Pancreas (tissue), 10 donors: ENCODE data around the gene STAT6. TPM values are rescaled to one million over a fixed set of nuclear protein-coding genes. Genes with fewer than 3 reads are reported as not detected.

Experiments
- ATAC-seq, 4 donors: fragments of 200-7000 bp; cut with Tn5 transposase; one replicate each; pipeline versions ENCODE4 v1.8.0 to v1.9.1; 2020; ENCODE audit warnings: mild to moderate bottlenecking in 4 of 4, moderate library complexity in 4 of 4
- DNase-seq, 6 donors: peaks; one replicate each; pipeline ENCODE4 v3.0.0-alpha.2; 2020
- FAIRE-seq: peaks from 2 replicates; lab custom pipeline; 2012; peaks lifted over from hg19 to GRCh38; lab: Jason Lieb, UNC
- H3K27ac ChIP-seq, 4 donors: fragments of 200-600 bp; sonication (generic); 1 replicate in 3 of 4; 2 replicates in 1 of 4; pipeline versions ENCODE4 v1.5.0 to v1.8.0; 2020
- H3K27me3 ChIP-seq, 4 donors: fragments of 200-600 bp; one replicate each; pipeline ENCODE4 v1.8.0; 2021
- H3K36me3 ChIP-seq, 3 donors: fragments of 200-600 bp; sonication (generic) in 1 of 3; one replicate each; pipeline versions ENCODE4 v1.5.0 to v1.8.0; 2020 to 2021
- H3K4me1 ChIP-seq, 3 donors: fragments of 200-600 bp; one replicate each; pipeline ENCODE4 v1.8.0; 2021
- H3K4me3 ChIP-seq, 4 donors: fragments of 200-600 bp; sonication (generic) in 2 of 4; one replicate each; pipeline versions ENCODE4 v1.5.0 to v1.8.0; 2020 to 2021
- H3K9me3 ChIP-seq, 4 donors: fragments of 200-600 bp; one replicate each; pipeline ENCODE4 v1.8.0; 2021
- CTCF ChIP-seq, 4 donors: fragments of 200-600 bp; sonication (generic) in 3 of 4; IDR thresholded peaks; one replicate each; pipeline versions ENCODE4 v1.5.0 to v1.8.0; 2021; ENCODE audit warnings: antibody characterized with exemption in 4 of 4
- WGBS, 2 donors: extraction: QIAGEN DNeasy Blood & Tissue Kit; methylation state at CpG; one replicate each; pipeline ENCODE4 v1.1.7; 2013; 5-methylcytosine and 5-hydroxymethylcytosine counted together
- intact Hi-C, 3 donors: fragments of 100-400 bp; cut with DNase I; formaldehyde crosslinking; loops; one replicate each; pipeline versions ENCODE4 v1.11.1 to v1.14.2; 2022
- polyA plus RNA-seq, 2 donors: library from polyadenylated mRNA; stranded (reverse); fragments of 200-250 nt; gene quantifications; one replicate each; pipeline ENCODE4 v1.2.3, GENCODE V29; 2013
- total RNA-seq, 6 donors: library from RNA; stranded (reverse); fragmentation: NEBNext Ultra II Directional in 4 of 6; extraction: Animal tissue kit (Norgen Biotek cat#: 25700) in 4 of 6; gene quantifications; one replicate each; pipeline versions ENCODE4 v1.2.1 to v1.2.4, GENCODE V29; 2021 to 2023
- donor health status: healthy with polysubstance abuse.
- donor health status: DM: no; HTN: no; CAD: no; lungs with moderate emphysema.
- donor health status: DM: no; HTN: no; CAD: no.
- donor health status: control.
- donor health status: control.
- donor health status: Bipolar disorder and iron deficiency.
- donor health status: DM: yes; HTN: yes; CAD: no.
- donor health status: DM: no; HTN: no; CAD: no.
- donor health status: DM: no; HTN: no; CAD: no.
- donor health status: DM: yes; HTN: yes; CAD: no.

The STAT6 gene
- total and polyA plus RNA-seq, 8 donors, result 31.0 to 141 (median 56.2) TPM

GRCh38 chr12:57046086-57046791 is 64.9 kb downstream of the STAT6 start:
- H3K36me3 ChIP-seq, result no peaks in the 10 kb centered on the region
- intact Hi-C loops, result no loop called here
- H3K9me3 ChIP-seq, result no peaks in the 10 kb centered on the region
- ATAC-seq (peak in 2 of 4 donors; percentile 13 to 52), FAIRE-seq (no peak), DNase-seq (no peak)
- H3K27ac ChIP-seq, result no peak overlapping the region
- TF ChIP-seq CTCF (IDR thresholded peaks at IDR 0.05), result no peak
- H3K4me3 ChIP-seq, result no peak overlapping the region
- no peaks in the 10 kb centered on the region for H3K27me3 ChIP-seq
- WGBS, 2 donors, result 55 to 58% methylated on average over 6 of the region's 6 CpGs
- H3K4me1 ChIP-seq, result no peaks in the 10 kb centered on the region

Other genes with a start within 250 kb of the STAT6 start
- not detected for gene SDR9C7, start 177.0 kb downstream of the STAT6 start, total RNA-seq
- not detected for gene SDR9C7, start 177.0 kb downstream of the STAT6 start, polyA plus RNA-seq
- gene RDH16, start 153.8 kb downstream of the STAT6 start, total RNA-seq, result under 1 TPM; 0.08 to 0.35 (median 0.25) TPM
- under 1 TPM; 0.77 to 0.84 TPM for gene RDH16, start 153.8 kb downstream of the STAT6 start, polyA plus RNA-seq
- 1 to 10 TPM; 2.4 to 4.3 (median 2.8) TPM for gene ZBTB39, start 104.8 kb downstream of the STAT6 start, total RNA-seq
- 1 to 10 TPM; 1.5 to 1.9 TPM for gene ZBTB39, start 104.8 kb downstream of the STAT6 start, polyA plus RNA-seq
- gene TAC3, start 94.8 kb downstream of the STAT6 start, total RNA-seq, result not detected
- gene TAC3, start 94.8 kb downstream of the STAT6 start, polyA plus RNA-seq, result 1 to 10 TPM in 1 of 2 donors, under 1 TPM in 1; 0.23 to 4.4 TPM
- under 1 TPM in 5 of 6 donors, not detected in 1; 0.22 to 0.65 (median 0.47) TPM for gene MYO1A, start 61.2 kb downstream of the STAT6 start, total RNA-seq
- gene MYO1A, start 61.2 kb downstream of the STAT6 start, polyA plus RNA-seq, result under 1 TPM; 0.15 to 0.47 TPM
- 1 to 10 TPM; 3.2 to 5.7 (median 4.0) TPM for gene NEMP1, start 32.6 kb downstream of the STAT6 start, total RNA-seq
- gene NEMP1, start 32.6 kb downstream of the STAT6 start, polyA plus RNA-seq, result 1 to 10 TPM; 1.1 to 2.4 TPM
- gene NAB2, start 22.2 kb downstream of the STAT6 start, total RNA-seq, result 10 to 100 TPM in 1 of 6 donors, 1 to 10 TPM in 5; 2.1 to 12.9 (median 4.6) TPM
- 10 to 100 TPM in 1 of 2 donors, 1 to 10 TPM in 1; 5.8 to 21.3 TPM for gene NAB2, start 22.2 kb downstream of the STAT6 start, polyA plus RNA-seq
- 10 to 100 TPM; 19.2 to 89.4 (median 38.5) TPM for gene LRP1, start 17.1 kb upstream of the STAT6 start, total RNA-seq
- 10 to 100 TPM; 12.2 to 15.7 TPM for gene LRP1, start 17.1 kb upstream of the STAT6 start, polyA plus RNA-seq
- gene LRP1-AS, start 36.3 kb upstream of the STAT6 start, total RNA-seq, result not detected
- not detected for gene LRP1-AS, start 36.3 kb upstream of the STAT6 start, polyA plus RNA-seq
- 1 to 10 TPM in 4 of 6 donors, under 1 TPM in 2; 0.37 to 3.3 (median 1.2) TPM for gene NXPH4, start 105.4 kb upstream of the STAT6 start, total RNA-seq
- gene NXPH4, start 105.4 kb upstream of the STAT6 start, polyA plus RNA-seq, result under 1 TPM; 0.28 to 0.38 TPM
- 100 to 1,000 TPM in 1 of 6 donors, 10 to 100 TPM in 5; 44.8 to 183 (median 63.9) TPM for gene SHMT2, start 118.3 kb upstream of the STAT6 start, total RNA-seq
- gene SHMT2, start 118.3 kb upstream of the STAT6 start, polyA plus RNA-seq, result 10 to 100 TPM; 20.0 to 29.8 TPM
- 1 to 10 TPM in 2 of 6 donors, under 1 TPM in 4; 0.46 to 2.1 (median 0.76) TPM for gene STAC3, start 139.8 kb upstream of the STAT6 start, total RNA-seq
- gene STAC3, start 139.8 kb upstream of the STAT6 start, polyA plus RNA-seq, result 1 to 10 TPM; 2.5 to 3.0 TPM